ENCODE measurements around the gene KDM1B.
A peak's percentile ranks its signal among the peaks of the same experiment; 100 is the strongest.

The KDM1B gene

DNA sequence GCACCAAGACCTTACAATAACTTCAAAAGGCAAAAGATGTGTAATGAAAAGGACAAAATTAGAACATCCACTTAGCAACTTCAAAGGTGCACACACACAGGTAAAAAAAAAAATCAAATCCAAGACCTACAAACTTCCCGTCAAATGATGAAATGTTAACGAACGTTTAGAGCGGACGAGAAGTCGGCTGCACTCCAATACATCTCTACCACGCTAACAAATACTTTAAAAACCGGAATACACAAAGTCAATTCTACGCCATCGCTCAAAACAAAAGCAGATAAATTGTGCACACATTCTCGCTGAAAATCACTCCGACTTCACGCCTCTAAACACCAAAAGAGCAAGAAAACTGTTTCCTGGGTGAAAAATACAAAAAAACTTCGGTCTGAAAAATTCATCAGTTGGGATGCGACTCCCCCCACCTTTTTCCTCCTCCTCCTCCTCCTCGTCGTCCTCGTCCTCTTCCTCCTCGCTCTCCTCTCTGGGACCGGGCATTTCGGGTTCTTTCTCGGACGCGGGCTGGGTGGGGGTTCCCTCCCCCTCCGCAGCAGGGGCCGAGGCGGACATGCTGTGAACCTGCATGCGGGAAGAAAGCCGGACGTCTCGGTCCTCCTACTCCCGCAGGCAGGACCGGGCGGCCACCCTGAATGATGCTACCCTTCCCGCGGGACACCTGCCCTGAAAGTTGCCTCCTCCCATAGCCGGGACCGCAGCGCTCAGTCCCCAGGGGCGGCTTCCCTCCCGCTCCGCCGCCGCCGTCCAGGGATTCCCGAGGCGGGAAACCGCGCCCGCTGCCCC is 108.4 kb downstream of the KDM1B start:
- DNase-seq, result no peak

DNA sequence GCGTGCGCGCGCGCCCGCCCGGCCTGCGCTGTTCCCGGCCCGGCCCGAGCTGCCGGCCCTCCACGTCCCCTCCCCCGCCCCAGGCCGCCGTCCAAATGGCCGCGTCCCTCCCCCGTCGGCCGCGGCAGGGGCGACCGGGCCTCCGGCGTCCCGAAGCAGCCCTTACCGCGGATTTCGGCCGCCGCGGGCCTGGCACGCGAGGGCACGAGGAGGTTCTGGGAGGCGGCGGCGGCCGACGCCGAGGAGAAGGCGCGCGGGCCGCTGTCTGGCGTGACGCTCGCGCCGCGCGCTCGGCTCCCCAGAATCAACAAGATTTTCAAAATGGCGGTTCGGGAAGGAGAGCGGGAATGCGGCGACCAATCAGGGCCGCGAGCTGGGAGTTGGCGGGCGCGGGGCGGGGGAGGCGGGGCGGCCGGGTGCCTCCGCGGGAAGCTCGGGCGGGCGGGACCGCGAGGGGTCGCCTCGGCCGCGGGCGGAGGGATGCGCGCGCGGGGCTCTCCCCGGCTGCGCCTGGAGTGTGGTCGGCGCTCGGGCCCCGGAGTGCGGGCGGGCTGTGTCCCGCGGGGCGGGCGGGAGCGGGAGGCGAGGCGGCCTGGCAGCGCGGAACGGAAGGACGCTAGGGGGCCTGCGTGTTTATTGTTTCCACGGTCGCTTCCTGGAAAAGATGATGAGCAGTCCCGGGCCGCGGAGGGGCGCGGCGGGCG is 109.1 kb downstream of the KDM1B start, which contains the start of gene DEK:
Gene DEK, minus strand, starts transcription at position 312 of the 704 bp plus-strand sequence. CDS start 543 bp downstream, outside the sequence.
- peak; percentile 88 for DNase-seq

DNA sequence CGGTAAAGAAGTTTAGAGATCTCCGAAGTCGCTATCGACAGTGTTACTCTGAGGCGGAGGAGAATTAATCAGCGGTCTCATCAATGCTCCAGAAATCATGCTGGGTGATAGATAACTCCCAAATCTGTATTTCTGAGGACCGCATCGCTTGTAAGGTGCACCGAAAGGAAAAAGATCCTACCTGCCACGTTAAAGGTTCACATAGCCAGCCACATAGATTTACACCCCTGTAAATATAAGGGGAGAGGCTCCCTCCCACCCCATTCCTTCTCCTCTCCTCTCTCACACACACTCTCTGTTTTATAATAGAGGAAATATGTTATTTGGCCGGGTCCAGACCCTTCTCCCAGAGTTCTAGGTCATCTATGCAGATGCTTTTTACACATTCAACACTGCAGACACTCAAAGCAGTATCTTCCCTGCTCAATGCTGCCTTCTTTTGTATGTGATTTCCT is 109.7 kb downstream of the KDM1B start:
- no peak for DNase-seq

DNA sequence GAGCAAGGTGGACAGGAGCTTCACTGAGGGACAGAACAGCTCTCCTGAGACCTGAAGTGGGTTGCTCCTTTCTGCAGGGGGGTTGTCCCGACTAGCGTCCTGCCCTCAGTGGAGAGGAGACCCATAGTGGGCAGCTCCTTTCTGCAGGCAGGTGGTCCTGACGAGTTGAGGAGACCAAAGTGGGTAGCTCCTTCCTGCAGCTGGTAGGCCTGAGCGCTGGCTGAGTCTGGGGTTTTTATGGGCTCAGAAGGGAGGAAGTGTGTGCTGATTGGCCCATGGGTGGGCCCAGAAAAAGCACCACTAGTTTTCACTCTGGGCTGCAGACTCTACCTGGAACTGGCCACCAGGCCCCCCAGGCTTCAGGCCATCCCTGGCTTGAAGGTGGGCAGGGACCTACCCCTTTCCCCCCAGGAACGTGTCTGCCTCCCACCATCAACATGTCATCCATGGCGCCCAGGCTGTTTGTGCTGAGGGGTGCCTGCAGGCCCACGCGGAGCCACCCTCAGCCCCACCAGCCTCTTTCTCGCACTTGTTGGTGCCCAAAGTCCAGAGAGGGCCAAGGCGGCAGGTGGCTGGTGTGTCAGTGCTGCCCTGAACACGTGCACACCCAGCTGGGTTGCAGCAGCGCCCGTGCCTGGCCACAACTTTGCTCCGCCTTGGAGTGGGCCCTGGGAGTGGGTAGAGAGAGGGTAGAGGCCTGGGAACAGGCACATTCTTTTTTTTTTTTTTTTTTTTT is 110.7 kb downstream of the KDM1B start:
- DNase-seq, result no peak

DNA sequence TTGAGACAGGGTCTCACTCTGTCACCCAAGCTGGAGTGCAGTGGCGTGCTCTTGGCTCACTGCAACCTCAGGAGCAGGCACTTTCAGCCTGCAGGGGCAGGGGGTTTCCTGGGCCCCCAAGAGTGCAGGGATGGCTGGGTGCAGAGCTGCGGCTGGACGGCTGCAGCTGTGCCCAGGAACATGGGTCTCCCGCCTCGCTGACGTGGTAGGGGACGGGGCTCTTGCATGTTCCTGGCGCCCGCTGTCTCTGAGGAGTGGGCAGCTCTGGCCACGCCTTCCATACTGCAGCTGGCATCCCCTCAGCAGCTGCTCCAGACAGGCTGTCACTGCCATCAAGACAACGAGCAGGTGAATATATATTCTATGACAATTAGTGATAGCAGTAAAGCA is 111.3 kb downstream of the KDM1B start:
- DNase-seq, result no peak

DNA sequence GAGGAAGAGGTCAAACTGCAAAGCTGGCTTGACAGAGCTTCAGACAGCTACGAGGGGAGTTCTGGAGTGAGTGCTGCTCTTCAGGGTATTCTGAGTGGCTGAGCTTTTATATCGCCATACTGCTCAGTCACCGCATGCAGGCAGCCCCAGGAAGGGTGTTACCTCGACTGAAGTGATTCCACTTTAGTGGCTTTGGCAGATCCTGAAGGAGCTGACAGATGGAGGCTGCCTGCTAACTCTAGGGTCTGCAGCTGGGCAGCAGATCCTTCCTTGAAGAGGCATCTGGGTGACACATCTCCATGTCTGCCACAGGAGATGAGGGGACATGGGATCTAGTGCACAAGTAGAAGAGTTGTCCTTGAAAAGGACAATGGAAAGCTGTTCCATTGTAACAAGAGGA is 112.8 kb downstream of the KDM1B start:
- no peak for DNase-seq

DNA sequence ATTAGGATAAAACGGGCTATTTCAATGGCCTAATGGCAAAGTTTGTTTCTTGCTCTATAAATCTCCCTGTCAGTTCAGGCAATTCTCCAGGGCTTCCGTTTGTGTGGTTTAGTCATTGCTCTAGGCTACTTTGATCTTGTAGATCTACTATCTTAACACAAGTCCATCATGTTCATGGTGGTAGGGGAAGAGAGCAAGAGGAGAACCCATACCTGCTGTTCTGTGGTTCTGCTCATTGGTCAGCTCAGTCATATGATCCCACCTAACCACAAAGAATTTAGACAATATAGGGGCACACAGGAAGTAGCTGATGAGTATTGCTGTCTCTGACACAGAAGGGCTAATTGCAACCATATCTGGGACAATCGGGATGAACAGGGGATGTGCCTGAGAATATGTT is 114.0 kb downstream of the KDM1B start:
- peak; percentile 63 for DNase-seq

DNA sequence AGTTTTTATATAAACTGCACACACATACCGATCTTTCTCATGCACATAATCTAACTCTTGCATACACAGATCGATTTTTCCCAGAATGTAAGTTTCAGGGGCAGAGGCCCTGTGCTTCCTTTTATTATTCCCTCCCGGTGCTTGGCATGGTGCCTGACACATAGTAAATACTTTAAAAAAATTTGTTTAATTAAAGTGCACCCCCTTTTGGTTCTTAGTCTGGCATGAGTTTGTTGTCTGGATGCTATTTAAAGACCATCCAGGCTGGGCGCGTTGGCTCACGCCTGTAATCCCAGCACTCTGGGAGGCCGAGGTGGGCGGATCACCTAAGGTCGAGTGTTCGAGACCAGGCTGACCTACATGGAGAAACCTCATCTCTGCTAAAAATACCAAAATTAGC is 114.5 kb downstream of the KDM1B start:
- no peak for DNase-seq

DNA sequence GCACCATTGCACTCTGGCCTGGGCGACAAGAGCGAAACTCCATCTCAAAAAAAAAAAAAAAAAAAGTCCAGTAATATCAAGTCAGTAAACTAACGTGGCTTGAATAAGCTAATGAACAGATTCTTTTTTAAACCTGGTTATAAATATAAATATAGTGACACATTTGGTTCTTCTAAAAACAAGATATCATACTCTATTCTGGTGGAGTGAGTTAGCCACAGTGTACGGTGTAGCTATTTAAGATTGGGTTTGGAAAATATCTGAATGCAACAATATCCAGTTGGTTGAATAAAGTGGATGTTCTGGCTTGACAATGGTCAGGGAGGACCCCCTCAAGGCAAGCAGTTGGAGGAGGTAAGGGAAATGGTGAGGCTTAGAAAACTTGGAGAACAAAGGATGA is 115.0 kb downstream of the KDM1B start:
- no peak for DNase-seq
